ENCODE results near the gene PADI6.
"Not testable (repeated sequence)": the region's sequence is repeated elsewhere in the genome, so short reads cannot be mapped to it uniquely, and the experiment has no call there.

The PADI6 gene

GRCh38 chr1:17407786-17408514 lies 36.0 kb downstream of the PADI6 start:
- not testable (repeated sequence) for H3K27me3 ChIP-seq (ENCODE audit: insufficient read depth, low read length); H3K23ac ChIP-seq (ENCODE audit: low read length); H3K18ac ChIP-seq (ENCODE audit: low read length); H4K8ac ChIP-seq (ENCODE audit: low read depth, low read length); H2BK120ac ChIP-seq (ENCODE audit: insufficient read depth, low read length, poor library complexity); H3K9ac ChIP-seq (ENCODE audit: low read length); H4K12ac ChIP-seq (ENCODE audit: low read depth, low read length); H2AFZ ChIP-seq (ENCODE audit: insufficient read depth, low read length, poor library complexity); H3K14ac ChIP-seq (ENCODE audit: low read length); H3K4ac ChIP-seq (ENCODE audit: low read depth, low read length); H4K91ac ChIP-seq (ENCODE audit: low read depth, low read length); H3K79me2 ChIP-seq (ENCODE audit: control insufficient read depth, insufficient read depth, low read length, poor library complexity); H3K27ac ChIP-seq (ENCODE audit: low read depth, low read length); H3K4me2 ChIP-seq (ENCODE audit: low read length); DNase-seq; H2BK5ac ChIP-seq (ENCODE audit: low read depth, low read length, poor library complexity); H3K79me1 ChIP-seq (ENCODE audit: low read length); H2BK12ac ChIP-seq (ENCODE audit: low read length); H3K9me3 ChIP-seq (ENCODE audit: insufficient read depth, low read depth, low read length); H3K4me3 ChIP-seq (ENCODE audit: low read depth, low read length); H2AK5ac ChIP-seq (ENCODE audit: low read length)
- Histone ChIP-seq H3K36me3 (ENCODE audit: control insufficient read depth in 1 of 2, insufficient read depth in 2 of 2, low read length in 2 of 2) (peaks cover 50 to 60% of the 10 kb centered on the region in 2 experiments), H3K4me1 (ENCODE audit: control insufficient read depth in 1 of 2, insufficient read depth in 2 of 2, low read length in 2 of 2) (peaks cover 9 to 10% of the 10 kb centered on the region in 2 experiments)
- WGBS (ENCODE audit: extremely low coverage, insufficient coverage, insufficient read length): no CpG with 5 or more reads among the region's 30 CpGs

DNA sequence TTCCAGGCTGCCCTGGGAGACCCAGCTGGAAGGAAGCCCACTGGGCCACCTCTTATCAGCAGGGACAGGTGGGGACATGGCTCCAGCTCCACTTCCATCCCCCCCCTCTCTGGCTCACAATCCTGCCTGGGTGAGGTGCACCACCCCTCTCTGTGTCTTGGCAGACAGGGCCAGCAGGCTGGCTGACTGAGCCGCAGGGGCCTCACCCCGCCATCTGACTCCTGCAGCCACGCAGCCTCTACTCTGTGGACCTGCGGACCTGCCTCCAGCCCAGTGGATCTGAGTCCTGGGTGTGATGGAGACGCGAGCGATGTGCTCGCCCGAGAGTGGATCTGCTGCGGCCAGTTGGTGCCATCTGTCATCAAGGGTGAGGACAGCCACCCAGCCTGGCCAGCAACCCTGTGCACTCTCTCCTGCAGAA lies 37.4 kb downstream of the PADI6 start:
- Histone ChIP-seq H2BK5ac (ENCODE audit: low read depth, low read length, poor library complexity) (no peak overlapping the region), H3K79me2 (ENCODE audit: control insufficient read depth, insufficient read depth, low read length, poor library complexity) (no peaks in the 10 kb centered on the region), H2BK12ac (ENCODE audit: low read length) (no peak overlapping the region), H3K79me1 (ENCODE audit: low read length) (no peaks in the 10 kb centered on the region), H3K23ac (ENCODE audit: low read length) (no peak overlapping the region), H4K8ac (ENCODE audit: low read depth, low read length) (no peak overlapping the region), H3K4me1 (ENCODE audit: control insufficient read depth in 1 of 2, insufficient read depth in 2 of 2, low read length in 2 of 2) (peaks cover 10 to 13% of the 10 kb centered on the region in 2 experiments), H3K9me3 (ENCODE audit: insufficient read depth, low read depth, low read length) (peaks cover 1% of the 10 kb centered on the region), H2AFZ (ENCODE audit: insufficient read depth, low read length, poor library complexity) (no peak overlapping the region), H3K4me3 (ENCODE audit: low read depth, low read length) (no peak overlapping the region), H2BK120ac (ENCODE audit: insufficient read depth, low read length, poor library complexity) (no peak overlapping the region), H3K4ac (ENCODE audit: low read depth, low read length) (no peak overlapping the region), H2AK5ac (ENCODE audit: low read length) (no peak overlapping the region), H3K36me3 (ENCODE audit: control insufficient read depth in 1 of 2, insufficient read depth in 2 of 2, low read length in 2 of 2) (peaks cover 61 to 72% of the 10 kb centered on the region in 2 experiments), H4K91ac (ENCODE audit: low read depth, low read length) (no peak overlapping the region), H3K27ac (ENCODE audit: low read depth, low read length) (no peak overlapping the region), H3K14ac (ENCODE audit: low read length) (no peak overlapping the region), H4K12ac (ENCODE audit: low read depth, low read length) (no peak overlapping the region), H3K4me2 (ENCODE audit: low read length) (no peak overlapping the region), H3K18ac (ENCODE audit: low read length) (no peak overlapping the region), H3K9ac (ENCODE audit: low read length) (no peak overlapping the region), H3K27me3 (ENCODE audit: insufficient read depth, low read length) (no peaks in the 10 kb centered on the region)
- DNase-seq: no peak
- no CpG with 5 or more reads among the region's 10 CpGs for WGBS (ENCODE audit: extremely low coverage, insufficient coverage, insufficient read length)

DNA sequence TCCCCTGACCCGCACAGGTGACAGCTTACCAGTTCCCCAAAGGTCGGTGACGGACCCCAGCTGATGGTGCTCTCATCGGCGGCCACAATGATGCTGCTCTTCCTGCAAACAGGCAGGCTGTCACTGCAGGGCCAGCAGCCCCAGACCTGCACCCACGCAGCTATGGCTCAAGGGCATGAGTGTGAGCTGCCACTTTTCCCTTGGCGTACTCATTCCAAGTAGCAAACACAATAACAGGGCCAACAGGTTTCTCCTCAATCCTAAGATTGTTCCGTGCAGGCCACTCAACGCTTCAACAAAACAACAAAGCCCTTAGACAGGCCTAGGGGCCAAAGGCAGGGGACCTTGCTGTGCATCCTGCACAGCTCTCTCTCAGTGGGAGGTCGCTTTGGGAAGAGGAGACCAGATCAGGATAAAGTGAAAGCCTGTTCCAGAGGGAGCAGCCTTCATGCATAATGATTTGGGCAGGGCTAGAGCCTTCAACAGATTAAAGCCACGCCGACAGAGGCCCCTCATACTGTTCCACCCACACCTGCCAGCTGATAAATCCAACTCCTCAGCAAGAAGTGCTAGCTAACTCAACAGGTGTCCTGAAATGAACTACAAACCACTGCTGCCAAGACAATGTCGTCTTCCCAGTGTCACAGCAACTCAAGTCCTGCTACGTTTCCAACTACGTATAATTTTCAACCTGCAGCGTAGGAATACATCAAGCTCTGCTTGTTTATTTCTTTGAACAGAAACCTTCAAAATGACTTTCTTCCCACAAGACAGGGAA lies 40.3 kb downstream of the PADI6 start:
- H2BK5ac ChIP-seq (ENCODE audit: low read depth, low read length, poor library complexity): no peak overlapping the region
- H2BK12ac ChIP-seq (ENCODE audit: low read length): no peak overlapping the region
- no peak overlapping the region for H2BK120ac ChIP-seq (ENCODE audit: insufficient read depth, low read length, poor library complexity)
- H3K23ac ChIP-seq (ENCODE audit: low read length): no peak overlapping the region
- H3K9ac ChIP-seq (ENCODE audit: low read length): no peak overlapping the region
- no peak overlapping the region for H3K14ac ChIP-seq (ENCODE audit: low read length)
- no peak overlapping the region for H4K12ac ChIP-seq (ENCODE audit: low read depth, low read length)
- H4K8ac ChIP-seq (ENCODE audit: low read depth, low read length): no peak overlapping the region
- H3K27ac ChIP-seq (ENCODE audit: low read depth, low read length): peak overlapping the region; percentile 6
- peak; percentile 96 to 99 for DNase-seq
- H3K27me3 ChIP-seq (ENCODE audit: insufficient read depth, low read length): no peaks in the 10 kb centered on the region
- WGBS (ENCODE audit: extremely low coverage, insufficient coverage, insufficient read length): no CpG with 5 or more reads among the region's 16 CpGs
- no peak overlapping the region for H4K91ac ChIP-seq (ENCODE audit: low read depth, low read length)
- no peak overlapping the region for H3K4me3 ChIP-seq (ENCODE audit: low read depth, low read length)
- H3K4me1 ChIP-seq (ENCODE audit: control insufficient read depth in 1 of 2, insufficient read depth in 2 of 2, low read length in 2 of 2): peaks cover 10 to 13% of the 10 kb centered on the region in 2 experiments
- peak overlapping the region; percentile 21 for H3K4me2 ChIP-seq (ENCODE audit: low read length)
- no peaks in the 10 kb centered on the region for H3K9me3 ChIP-seq (ENCODE audit: insufficient read depth, low read depth, low read length)
- H3K36me3 ChIP-seq (ENCODE audit: control insufficient read depth in 1 of 2, insufficient read depth in 2 of 2, low read length in 2 of 2): peaks cover 75 to 88% of the 10 kb centered on the region in 2 experiments
- H3K79me2 ChIP-seq (ENCODE audit: control insufficient read depth, insufficient read depth, low read length, poor library complexity): no peaks in the 10 kb centered on the region
- H2AFZ ChIP-seq (ENCODE audit: insufficient read depth, low read length, poor library complexity): no peak overlapping the region
- H2AK5ac ChIP-seq (ENCODE audit: low read length): no peak overlapping the region
- no peaks in the 10 kb centered on the region for H3K79me1 ChIP-seq (ENCODE audit: low read length)
- H3K4ac ChIP-seq (ENCODE audit: low read depth, low read length): no peak overlapping the region
- H3K18ac ChIP-seq (ENCODE audit: low read length): no peak overlapping the region

- Histone ChIP-seq H4K12ac (ENCODE audit: low read depth, low read length) (no peak overlapping the region), H3K18ac (ENCODE audit: low read length) (no peak overlapping the region), H3K9me3 (ENCODE audit: insufficient read depth, low read depth, low read length) (no peaks in the 10 kb centered on the region), H3K79me2 (ENCODE audit: control insufficient read depth, insufficient read depth, low read length, poor library complexity) (no peaks in the 10 kb centered on the region), H3K79me1 (ENCODE audit: low read length) (no peaks in the 10 kb centered on the region), H3K27me3 (ENCODE audit: insufficient read depth, low read length) (no peaks in the 10 kb centered on the region), H4K8ac (ENCODE audit: low read depth, low read length) (no peak overlapping the region), H3K23ac (ENCODE audit: low read length) (no peak overlapping the region), H3K4ac (ENCODE audit: low read depth, low read length) (no peak overlapping the region), H3K9ac (ENCODE audit: low read length) (no peak overlapping the region), H3K14ac (ENCODE audit: low read length) (no peak overlapping the region), H2AK5ac (ENCODE audit: low read length) (no peak overlapping the region), H3K27ac (ENCODE audit: low read depth, low read length) (no peak overlapping the region), H3K4me3 (ENCODE audit: low read depth, low read length) (no peak overlapping the region), H2BK120ac (ENCODE audit: insufficient read depth, low read length, poor library complexity) (no peak overlapping the region), H2BK12ac (ENCODE audit: low read length) (no peak overlapping the region), H3K36me3 (ENCODE audit: control insufficient read depth in 1 of 2, insufficient read depth in 2 of 2, low read length in 2 of 2) (peaks cover 74 to 87% of the 10 kb centered on the region in 2 experiments), H3K4me1 (ENCODE audit: control insufficient read depth in 1 of 2, insufficient read depth in 2 of 2, low read length in 2 of 2) (peaks cover 10 to 13% of the 10 kb centered on the region in 2 experiments), H3K4me2 (ENCODE audit: low read length) (no peak overlapping the region), H2BK5ac (ENCODE audit: low read depth, low read length, poor library complexity) (no peak overlapping the region), H2AFZ (ENCODE audit: insufficient read depth, low read length, poor library complexity) (no peak overlapping the region), H4K91ac (ENCODE audit: low read depth, low read length) (no peak overlapping the region)
- no peak for DNase-seq
- no CpG with 5 or more reads among the region's 2 CpGs for WGBS (ENCODE audit: extremely low coverage, insufficient coverage, insufficient read length)
Observed at GRCh38 chr1:17414022-17414421, 42.0 kb downstream of the PADI6 start.

Measured in trophoblast cell (in vitro differentiated cells and primary cell).